ENCODE results near the gene R3HCC1L.
A peak's percentile ranks its signal among the peaks of the same experiment; 100 is the strongest.

R3HCC1L gene

GRCh38 chr10:98269435-98269912 is 135.0 kb downstream of the R3HCC1L start:
- TF ChIP-seq SNAI2 (CRISPR knock-in tag; IDR thresholded peaks at IDR 0.05) = no peak
- peak; percentile 73; the same call in 1 of the 2 replicates for TF ChIP-seq PATZ1 (CRISPR knock-in tag; IDR thresholded peaks at IDR 0.05; ENCODE audit: borderline replicate concordance)
- peak; percentile 76 for ATAC-seq

DNA sequence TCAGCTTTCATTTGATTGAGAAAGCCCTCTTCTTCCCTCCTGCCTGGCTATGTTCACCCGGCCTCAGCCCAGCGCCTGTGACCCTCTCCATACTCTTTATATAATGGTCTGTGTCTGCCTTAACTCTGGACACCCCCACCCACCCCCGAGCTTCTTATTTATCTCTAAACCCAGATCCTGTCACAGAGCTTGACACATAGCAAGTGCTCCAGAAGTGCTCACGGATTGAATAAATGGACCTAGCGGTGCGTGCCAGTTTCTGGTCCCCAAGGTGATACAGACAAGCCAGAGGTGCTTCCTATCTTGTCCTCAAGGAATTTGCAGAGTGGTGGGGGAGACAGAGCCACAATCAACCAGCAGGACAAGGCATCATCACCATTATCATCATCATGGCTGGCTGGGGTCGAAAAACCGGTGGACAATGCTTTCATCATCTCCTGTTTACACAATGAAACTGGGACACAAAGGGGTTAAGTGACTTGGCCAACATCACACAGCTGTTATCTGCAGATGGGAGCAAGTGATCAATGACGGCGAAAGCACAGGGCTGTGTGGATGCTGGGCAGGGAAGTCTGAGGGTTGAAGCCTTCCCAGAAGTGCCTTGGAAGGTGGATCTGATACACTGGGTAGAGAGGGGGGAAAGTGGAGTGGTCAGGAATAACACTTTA is 135.8 kb downstream of the R3HCC1L start:
- TF ChIP-seq, protein P1, sequence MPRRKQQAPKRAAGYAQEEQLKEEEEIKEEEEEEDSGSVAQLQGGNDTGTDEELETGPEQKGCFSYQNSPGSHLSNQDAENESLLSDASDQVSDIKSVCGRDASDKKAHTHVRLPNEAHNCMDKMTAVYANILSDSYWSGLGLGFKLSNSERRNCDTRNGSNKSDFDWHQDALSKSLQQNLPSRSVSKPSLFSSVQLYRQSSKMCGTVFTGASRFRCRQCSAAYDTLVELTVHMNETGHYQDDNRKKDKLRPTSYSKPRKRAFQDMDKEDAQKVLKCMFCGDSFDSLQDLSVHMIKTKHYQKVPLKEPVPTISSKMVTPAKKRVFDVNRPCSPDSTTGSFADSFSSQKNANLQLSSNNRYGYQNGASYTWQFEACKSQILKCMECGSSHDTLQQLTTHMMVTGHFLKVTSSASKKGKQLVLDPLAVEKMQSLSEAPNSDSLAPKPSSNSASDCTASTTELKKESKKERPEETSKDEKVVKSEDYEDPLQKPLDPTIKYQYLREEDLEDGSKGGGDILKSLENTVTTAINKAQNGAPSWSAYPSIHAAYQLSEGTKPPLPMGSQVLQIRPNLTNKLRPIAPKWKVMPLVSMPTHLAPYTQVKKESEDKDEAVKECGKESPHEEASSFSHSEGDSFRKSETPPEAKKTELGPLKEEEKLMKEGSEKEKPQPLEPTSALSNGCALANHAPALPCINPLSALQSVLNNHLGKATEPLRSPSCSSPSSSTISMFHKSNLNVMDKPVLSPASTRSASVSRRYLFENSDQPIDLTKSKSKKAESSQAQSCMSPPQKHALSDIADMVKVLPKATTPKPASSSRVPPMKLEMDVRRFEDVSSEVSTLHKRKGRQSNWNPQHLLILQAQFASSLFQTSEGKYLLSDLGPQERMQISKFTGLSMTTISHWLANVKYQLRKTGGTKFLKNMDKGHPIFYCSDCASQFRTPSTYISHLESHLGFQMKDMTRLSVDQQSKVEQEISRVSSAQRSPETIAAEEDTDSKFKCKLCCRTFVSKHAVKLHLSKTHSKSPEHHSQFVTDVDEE (CRISPR knock-in tag; IDR thresholded peaks at IDR 0.05) = no peak
- TF ChIP-seq PPARA (CRISPR knock-in tag; IDR thresholded peaks at IDR 0.05; ENCODE audit: borderline replicate concordance) (no peak), ZC3H10 (CRISPR knock-in tag; IDR thresholded peaks at IDR 0.05) (no peak), GLIS3 (CRISPR knock-in tag; IDR thresholded peaks at IDR 0.05) (no peak), PATZ1 (CRISPR knock-in tag; IDR thresholded peaks at IDR 0.05; ENCODE audit: borderline replicate concordance) (no peak), BACH2 (CRISPR knock-in tag; IDR thresholded peaks at IDR 0.05; ENCODE audit: borderline replicate concordance) (no peak), CSDC2 (CRISPR knock-in tag; IDR thresholded peaks at IDR 0.05) (no peak), TOX (CRISPR knock-in tag; IDR thresholded peaks at IDR 0.05; ENCODE audit: borderline replicate concordance) (no peak), OSR1 (CRISPR knock-in tag; IDR thresholded peaks at IDR 0.05) (no peak), ARNTL (CRISPR knock-in tag; IDR thresholded peaks at IDR 0.05; ENCODE audit: borderline replicate concordance, low read depth) (no peak)
- TF ChIP-seq, protein P2, sequence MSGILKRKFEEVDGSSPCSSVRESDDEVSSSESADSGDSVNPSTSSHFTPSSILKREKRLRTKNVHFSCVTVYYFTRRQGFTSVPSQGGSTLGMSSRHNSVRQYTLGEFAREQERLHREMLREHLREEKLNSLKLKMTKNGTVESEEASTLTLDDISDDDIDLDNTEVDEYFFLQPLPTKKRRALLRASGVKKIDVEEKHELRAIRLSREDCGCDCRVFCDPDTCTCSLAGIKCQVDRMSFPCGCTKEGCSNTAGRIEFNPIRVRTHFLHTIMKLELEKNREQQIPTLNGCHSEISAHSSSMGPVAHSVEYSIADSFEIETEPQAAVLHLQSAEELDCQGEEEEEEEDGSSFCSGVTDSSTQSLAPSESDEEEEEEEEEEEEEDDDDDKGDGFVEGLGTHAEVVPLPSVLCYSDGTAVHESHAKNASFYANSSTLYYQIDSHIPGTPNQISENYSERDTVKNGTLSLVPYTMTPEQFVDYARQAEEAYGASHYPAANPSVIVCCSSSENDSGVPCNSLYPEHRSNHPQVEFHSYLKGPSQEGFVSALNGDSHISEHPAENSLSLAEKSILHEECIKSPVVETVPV (CRISPR knock-in tag; IDR thresholded peaks at IDR 0.05) = no peak
- ATAC-seq = no peak

GRCh38 chr10:98270786-98271185 is 136.3 kb downstream of the R3HCC1L start:
- ATAC-seq = no peak
- TF ChIP-seq ZNF70 (CRISPR knock-in tag; IDR thresholded peaks at IDR 0.05) (no peak), PPARA (CRISPR knock-in tag; IDR thresholded peaks at IDR 0.05; ENCODE audit: borderline replicate concordance) (no peak), ZFP3 (CRISPR knock-in tag; IDR thresholded peaks at IDR 0.05) (no peak), CSDC2 (CRISPR knock-in tag; IDR thresholded peaks at IDR 0.05) (no peak), ZNF565 (CRISPR knock-in tag; conservative IDR thresholded peaks at IDR 0.05; ENCODE audit: low read depth) (no peak), CREB5 (CRISPR knock-in tag; IDR thresholded peaks at IDR 0.05; ENCODE audit: low read depth) (no peak), SNAI2 (CRISPR knock-in tag; IDR thresholded peaks at IDR 0.05) (no peak), ZC3H10 (CRISPR knock-in tag; IDR thresholded peaks at IDR 0.05) (no peak), ZNF8 (CRISPR knock-in tag; IDR thresholded peaks at IDR 0.05) (no peak), GLIS3 (CRISPR knock-in tag; IDR thresholded peaks at IDR 0.05) (no peak), BACH2 (CRISPR knock-in tag; IDR thresholded peaks at IDR 0.05; ENCODE audit: borderline replicate concordance) (no peak), ISL1 (CRISPR knock-in tag; IDR thresholded peaks at IDR 0.05) (no peak), OSR1 (CRISPR knock-in tag; IDR thresholded peaks at IDR 0.05) (no peak), ARNTL (CRISPR knock-in tag; IDR thresholded peaks at IDR 0.05; ENCODE audit: borderline replicate concordance, low read depth) (no peak), POU6F1 (CRISPR knock-in tag; IDR thresholded peaks at IDR 0.05; ENCODE audit: borderline replicate concordance, low read depth) (no peak)
- TF ChIP-seq, protein P2 (CRISPR knock-in tag; IDR thresholded peaks at IDR 0.05) = no peak
